ENCODE data around the gene DPYD.

DPYD gene

DNA sequence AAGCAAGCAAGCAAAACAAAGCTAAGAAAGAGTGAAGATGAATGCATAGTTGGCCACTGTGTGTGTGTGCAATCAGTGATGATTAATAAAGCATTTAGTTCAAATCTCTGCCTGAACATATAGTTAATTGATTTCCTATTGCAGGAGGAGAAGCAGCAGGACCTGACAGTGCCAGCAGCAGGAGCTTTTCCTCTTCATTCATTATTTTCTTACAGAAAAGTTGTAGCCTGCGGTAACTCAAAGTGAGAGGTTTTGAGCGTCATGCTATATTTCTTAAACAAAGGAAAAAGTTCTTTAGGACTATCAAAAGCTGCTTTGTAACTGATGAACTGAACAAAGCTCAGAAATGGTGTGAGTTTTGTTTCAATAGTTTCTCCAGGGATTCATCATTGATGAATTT lies 819.3 kb downstream of the DPYD start:
- H3K27me3 ChIP-seq (ENCODE audit: insufficient read depth, low read length): no peaks in the 10 kb centered on the region
- H3K36me3 ChIP-seq (ENCODE audit: insufficient read depth, low read length): no peaks in the 10 kb centered on the region
- TF ChIP-seq EZH2 (IDR thresholded peaks at IDR 0.05; ENCODE audit: borderline replicate concordance, low read length): no peak
- TF ChIP-seq, protein P1, sequence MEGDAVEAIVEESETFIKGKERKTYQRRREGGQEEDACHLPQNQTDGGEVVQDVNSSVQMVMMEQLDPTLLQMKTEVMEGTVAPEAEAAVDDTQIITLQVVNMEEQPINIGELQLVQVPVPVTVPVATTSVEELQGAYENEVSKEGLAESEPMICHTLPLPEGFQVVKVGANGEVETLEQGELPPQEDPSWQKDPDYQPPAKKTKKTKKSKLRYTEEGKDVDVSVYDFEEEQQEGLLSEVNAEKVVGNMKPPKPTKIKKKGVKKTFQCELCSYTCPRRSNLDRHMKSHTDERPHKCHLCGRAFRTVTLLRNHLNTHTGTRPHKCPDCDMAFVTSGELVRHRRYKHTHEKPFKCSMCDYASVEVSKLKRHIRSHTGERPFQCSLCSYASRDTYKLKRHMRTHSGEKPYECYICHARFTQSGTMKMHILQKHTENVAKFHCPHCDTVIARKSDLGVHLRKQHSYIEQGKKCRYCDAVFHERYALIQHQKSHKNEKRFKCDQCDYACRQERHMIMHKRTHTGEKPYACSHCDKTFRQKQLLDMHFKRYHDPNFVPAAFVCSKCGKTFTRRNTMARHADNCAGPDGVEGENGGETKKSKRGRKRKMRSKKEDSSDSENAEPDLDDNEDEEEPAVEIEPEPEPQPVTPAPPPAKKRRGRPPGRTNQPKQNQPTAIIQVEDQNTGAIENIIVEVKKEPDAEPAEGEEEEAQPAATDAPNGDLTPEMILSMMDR (IDR thresholded peaks at IDR 0.05; ENCODE audit: low read length): no peak
- no peaks in the 10 kb centered on the region for H3K79me2 ChIP-seq (ENCODE audit: insufficient read depth, low read length)
- H3K9me2 ChIP-seq (ENCODE audit: low read depth, low read length): no peaks in the 10 kb centered on the region
- no peak overlapping the region for H2AFZ ChIP-seq (ENCODE audit: low read length)
- H3K4me2 ChIP-seq (ENCODE audit: low read length): no peak overlapping the region
- H3K27ac ChIP-seq (ENCODE audit: low read depth, low read length, poor library complexity, severe bottlenecking): no peak overlapping the region
- no peak overlapping the region for H3K9ac ChIP-seq (ENCODE audit: low read length)
- no peak overlapping the region for H3K4me3 ChIP-seq (ENCODE audit: low read depth, low read length, poor library complexity, severe bottlenecking)
- no peaks in the 10 kb centered on the region for H3F3A ChIP-seq (ENCODE audit: insufficient read depth, low read length)
- no peaks in the 10 kb centered on the region for H3K4me1 ChIP-seq (ENCODE audit: insufficient read depth, low read length, severe bottlenecking)
- H3K9me3 ChIP-seq (ENCODE audit: low read length): no peaks in the 10 kb centered on the region
- H4K20me1 ChIP-seq (ENCODE audit: insufficient read depth, low read length): no peaks in the 10 kb centered on the region

DNA sequence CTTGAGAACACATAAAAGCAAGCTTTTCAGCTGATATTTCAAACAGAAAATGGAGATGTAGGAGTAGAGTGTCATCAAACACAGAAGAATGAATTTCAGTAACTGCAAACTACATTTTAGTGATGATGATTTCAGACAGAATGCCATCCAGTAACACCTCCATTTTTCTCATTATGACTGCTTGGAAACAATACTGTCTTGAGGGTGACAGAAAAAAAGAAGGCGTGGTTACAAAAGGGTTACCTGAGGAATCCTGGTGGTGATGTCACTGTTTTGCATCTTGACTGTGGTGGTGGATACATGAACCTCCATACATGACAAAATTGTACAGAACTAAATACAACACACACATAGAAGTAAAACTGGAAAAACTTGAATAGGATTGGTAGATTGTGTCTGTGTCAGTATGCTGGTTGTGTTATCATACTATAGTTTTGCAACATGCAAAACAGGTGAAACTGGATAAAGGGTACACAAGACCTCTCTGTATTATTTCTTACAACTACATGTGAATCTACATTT lies 823.4 kb downstream of the DPYD start:
- no peak overlapping the region for H3K4me2 ChIP-seq (ENCODE audit: low read length)
- no peak overlapping the region for H2AFZ ChIP-seq (ENCODE audit: low read length)
- no peaks in the 10 kb centered on the region for H3K79me2 ChIP-seq (ENCODE audit: insufficient read depth, low read length)
- H4K20me1 ChIP-seq (ENCODE audit: insufficient read depth, low read length): no peaks in the 10 kb centered on the region
- no peaks in the 10 kb centered on the region for H3K9me2 ChIP-seq (ENCODE audit: low read depth, low read length)
- no peak for TF ChIP-seq EZH2 (IDR thresholded peaks at IDR 0.05; ENCODE audit: borderline replicate concordance, low read length)
- TF ChIP-seq, protein P1 (IDR thresholded peaks at IDR 0.05; ENCODE audit: low read length): no peak
- no peak overlapping the region for H3K4me3 ChIP-seq (ENCODE audit: low read depth, low read length, poor library complexity, severe bottlenecking)
- no peak overlapping the region for H3K27ac ChIP-seq (ENCODE audit: low read depth, low read length, poor library complexity, severe bottlenecking)
- H3F3A ChIP-seq (ENCODE audit: insufficient read depth, low read length): no peaks in the 10 kb centered on the region
- H3K36me3 ChIP-seq (ENCODE audit: insufficient read depth, low read length): no peaks in the 10 kb centered on the region
- no peaks in the 10 kb centered on the region for H3K9me3 ChIP-seq (ENCODE audit: low read length)
- no peak overlapping the region for H3K9ac ChIP-seq (ENCODE audit: low read length)
- H3K27me3 ChIP-seq (ENCODE audit: insufficient read depth, low read length): no peaks in the 10 kb centered on the region
- H3K4me1 ChIP-seq (ENCODE audit: insufficient read depth, low read length, severe bottlenecking): no peaks in the 10 kb centered on the region

DNA sequence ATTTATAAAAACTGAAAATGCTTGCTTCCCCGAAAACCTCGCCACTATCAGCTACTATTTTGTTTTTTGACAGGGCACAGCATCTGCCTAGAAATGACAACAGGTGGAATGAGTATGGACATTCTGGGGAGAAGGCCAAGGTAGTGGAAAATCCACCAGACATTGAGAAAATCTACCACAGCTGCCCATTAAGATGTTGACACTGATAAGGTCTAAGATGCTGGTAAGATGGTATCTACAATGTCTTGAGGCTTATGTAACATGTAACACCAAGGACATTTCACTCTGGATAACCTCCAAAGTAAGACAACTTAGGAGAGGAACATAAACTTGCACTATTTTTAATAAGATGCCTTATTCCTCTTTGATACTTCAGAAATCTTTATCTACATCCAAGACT lies 825.1 kb downstream of the DPYD start:
- Histone ChIP-seq H2AFZ (ENCODE audit: low read length) (no peak overlapping the region), H3K4me1 (ENCODE audit: insufficient read depth, low read length, severe bottlenecking) (no peaks in the 10 kb centered on the region), H3K27ac (ENCODE audit: low read depth, low read length, poor library complexity, severe bottlenecking) (no peak overlapping the region), H3K9me2 (ENCODE audit: low read depth, low read length) (no peaks in the 10 kb centered on the region), H3K36me3 (ENCODE audit: insufficient read depth, low read length) (no peaks in the 10 kb centered on the region), H3K79me2 (ENCODE audit: insufficient read depth, low read length) (no peaks in the 10 kb centered on the region), H3K4me3 (ENCODE audit: low read depth, low read length, poor library complexity, severe bottlenecking) (no peak overlapping the region), H3K9me3 (ENCODE audit: low read length) (no peaks in the 10 kb centered on the region), H3F3A (ENCODE audit: insufficient read depth, low read length) (no peaks in the 10 kb centered on the region), H3K9ac (ENCODE audit: low read length) (no peak overlapping the region), H4K20me1 (ENCODE audit: insufficient read depth, low read length) (no peaks in the 10 kb centered on the region), H3K4me2 (ENCODE audit: low read length) (no peak overlapping the region), H3K27me3 (ENCODE audit: insufficient read depth, low read length) (no peaks in the 10 kb centered on the region)
- TF ChIP-seq, protein P1 (IDR thresholded peaks at IDR 0.05; ENCODE audit: low read length): no peak
- TF ChIP-seq EZH2 (IDR thresholded peaks at IDR 0.05; ENCODE audit: borderline replicate concordance, low read length): no peak

All from OCI-LY1 (cell line).